Gastrocnemius medialis (tissue), 4 donors: ENCODE measurements around the gene NEDD1.

Experiments
- CTCF ChIP-seq, 5 experiments: fragments of 450-650 bp in 3 of 5; fragments of 200-600 bp in 2 of 5; sonication (generic) in 2 of 5; IDR thresholded peaks in 4 of 5; conservative IDR thresholded peaks in 1 of 5; 1 replicate in 4 of 5; 2 replicates in 1 of 5; pipeline ENCODE4 v1.5.1; 2016 to 2019; ENCODE audit warnings: antibody characterized with exemption in 5 of 5, mild to moderate bottlenecking in 3 of 5, moderate library complexity in 3 of 5
- POLR2A ChIP-seq, 2 donors: fragments of 450-650 bp; IDR thresholded peaks; one replicate each; pipeline ENCODE4 v1.6.1; 2017; ENCODE audit warnings: antibody characterized with exemption in 2 of 2, mild to moderate bottlenecking in 2 of 2, moderate library complexity in 2 of 2

- TF ChIP-seq CTCF (IDR thresholded peaks at IDR 0.05 in 4 of 5, conservative IDR thresholded peaks at IDR 0.05 in 1 of 5) (no peak), POLR2A (IDR thresholded peaks at IDR 0.05) (no peak)
Observed at GRCh38 chr12:96997797-96998484, 90.9 kb downstream of the NEDD1 start.
